ENCODE results near the gene PROSER3.

DNA sequence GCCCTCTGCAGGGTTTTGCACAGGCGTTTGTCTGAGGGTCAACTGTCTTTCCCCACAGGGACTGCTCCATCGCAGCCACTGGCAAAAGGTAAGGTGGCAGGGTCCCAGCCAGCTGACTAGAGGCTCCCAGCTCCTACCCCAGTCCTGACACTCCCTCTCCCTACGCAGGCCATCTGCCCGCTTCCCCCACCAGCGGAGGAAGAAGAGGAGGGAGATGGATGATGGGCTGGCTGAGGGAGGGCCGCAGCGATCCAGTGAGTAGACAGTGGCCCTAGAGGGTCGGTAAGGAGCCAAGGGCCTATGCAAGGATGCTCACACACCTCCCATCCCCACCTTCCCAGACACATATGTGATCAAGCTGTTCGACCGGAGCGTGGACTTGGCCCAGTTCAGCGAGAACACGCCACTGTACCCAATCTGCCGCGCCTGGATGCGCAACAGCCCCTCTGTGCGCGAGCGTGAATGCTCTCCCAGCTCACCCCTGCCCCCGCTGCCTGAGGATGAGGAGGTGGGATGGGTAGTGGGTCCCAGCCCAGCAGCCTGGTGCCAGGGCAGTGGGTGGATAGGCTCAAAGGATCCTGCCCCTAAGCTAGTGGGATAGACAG lies 5.1 kb upstream of the PROSER3 start:
- TF ChIP-seq, protein P1, sequence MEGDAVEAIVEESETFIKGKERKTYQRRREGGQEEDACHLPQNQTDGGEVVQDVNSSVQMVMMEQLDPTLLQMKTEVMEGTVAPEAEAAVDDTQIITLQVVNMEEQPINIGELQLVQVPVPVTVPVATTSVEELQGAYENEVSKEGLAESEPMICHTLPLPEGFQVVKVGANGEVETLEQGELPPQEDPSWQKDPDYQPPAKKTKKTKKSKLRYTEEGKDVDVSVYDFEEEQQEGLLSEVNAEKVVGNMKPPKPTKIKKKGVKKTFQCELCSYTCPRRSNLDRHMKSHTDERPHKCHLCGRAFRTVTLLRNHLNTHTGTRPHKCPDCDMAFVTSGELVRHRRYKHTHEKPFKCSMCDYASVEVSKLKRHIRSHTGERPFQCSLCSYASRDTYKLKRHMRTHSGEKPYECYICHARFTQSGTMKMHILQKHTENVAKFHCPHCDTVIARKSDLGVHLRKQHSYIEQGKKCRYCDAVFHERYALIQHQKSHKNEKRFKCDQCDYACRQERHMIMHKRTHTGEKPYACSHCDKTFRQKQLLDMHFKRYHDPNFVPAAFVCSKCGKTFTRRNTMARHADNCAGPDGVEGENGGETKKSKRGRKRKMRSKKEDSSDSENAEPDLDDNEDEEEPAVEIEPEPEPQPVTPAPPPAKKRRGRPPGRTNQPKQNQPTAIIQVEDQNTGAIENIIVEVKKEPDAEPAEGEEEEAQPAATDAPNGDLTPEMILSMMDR (IDR thresholded peaks at IDR 0.05): no peak
- TF ChIP-seq POLR2A (IDR thresholded peaks at IDR 0.05): no peak

Data from adrenal gland (tissue), 5 donors.